SJSA1 (cell line): ENCODE data around the gene NDUFS4. TPM values are rescaled to one million over a fixed set of nuclear protein-coding genes. Genes with fewer than 3 reads are reported as not detected.
A peak's percentile ranks its signal among the peaks of the same experiment; 100 is the strongest.
"Not testable (repeated sequence)": the region's sequence is repeated elsewhere in the genome, so short reads cannot be mapped to it uniquely, and the experiment has no call there.

Experiments used
- DNase-seq, 2 experiments: peaks; one replicate each; pipeline ENCODE4 v3.0.0-alpha.2; 2015 to 2020; ENCODE audit warnings: low spot score in 2 of 2, low read depth in 1 of 2
- H3K27ac ChIP-seq: fragments of 250-450 bp; sonication (Bioruptor Pico); 2 replicates; pipeline ENCODE4 v1.5.1; 2020; ENCODE audit warnings: mild to moderate bottlenecking, moderate library complexity
- H3K27me3 ChIP-seq: fragments of 250-450 bp; sonication (Bioruptor Pico); replicated peaks from 2 replicates; pipeline ENCODE4 v1.5.1; 2020; ENCODE audit warnings: mild to moderate bottlenecking, moderate library complexity
- H3K36me3 ChIP-seq: fragments of 250-450 bp; sonication (Bioruptor Pico); 2 replicates; pipeline ENCODE4 v1.5.1; 2020; ENCODE audit warnings: mild to moderate bottlenecking
- H3K4me1 ChIP-seq: fragments of 250-450 bp; sonication (Bioruptor Pico); replicated peaks from 2 replicates; pipeline ENCODE4 v1.6.1; 2021; ENCODE audit warnings: mild to moderate bottlenecking
- H3K4me3 ChIP-seq: fragments of 250-450 bp; sonication (Bioruptor Pico); 2 replicates; pipeline ENCODE4 v1.5.1; 2020; ENCODE audit warnings: mild to moderate bottlenecking
- H3K9me3 ChIP-seq: fragments of 250-450 bp; sonication (Bioruptor Pico); replicated peaks from 2 replicates; pipeline ENCODE4 v1.5.1; 2020; ENCODE audit warnings: mild to moderate bottlenecking
- total RNA-seq: library from RNA; depleted of rRNA; stranded (reverse); fragments of >200 nt; shearing (Covaris generic); gene quantifications from 2 replicates; pipeline ENCODE4 v1.2.3, GENCODE V29; 2014

The NDUFS4 gene
- total RNA-seq, 1 experiment from 2014 or later = 182 TPM

DNA sequence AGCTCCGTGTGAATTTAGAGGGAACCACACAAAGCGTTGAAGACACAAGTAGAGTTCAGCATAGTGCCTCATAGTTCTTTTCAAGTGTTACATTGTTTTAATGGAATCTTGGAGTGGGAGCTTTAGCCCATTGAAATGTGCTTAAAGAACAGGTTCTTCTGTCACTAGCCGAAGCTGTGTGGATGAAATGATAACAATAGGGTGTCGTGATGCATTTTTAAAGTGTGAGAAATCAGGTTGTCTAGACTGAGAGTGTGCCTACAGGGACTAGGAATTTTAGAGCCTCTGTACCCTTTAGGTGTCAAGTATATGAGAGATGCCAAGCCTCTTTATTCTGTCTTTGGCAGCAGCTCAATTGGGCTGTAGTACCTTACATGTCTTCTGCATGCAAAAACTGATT, 83.0 kb downstream of the NDUFS4 start:
- no peak overlapping the region for H3K27ac ChIP-seq
- peaks cover 5% of the 10 kb centered on the region; the same call in 1 of the 2 replicates for H3K36me3 ChIP-seq
- H3K9me3 ChIP-seq = no peaks in the 10 kb centered on the region
- DNase-seq = no peak
- no peaks in the 10 kb centered on the region for H3K27me3 ChIP-seq
- H3K4me1 ChIP-seq = peaks cover 7% of the 10 kb centered on the region
- no peak overlapping the region for H3K4me3 ChIP-seq

DNA sequence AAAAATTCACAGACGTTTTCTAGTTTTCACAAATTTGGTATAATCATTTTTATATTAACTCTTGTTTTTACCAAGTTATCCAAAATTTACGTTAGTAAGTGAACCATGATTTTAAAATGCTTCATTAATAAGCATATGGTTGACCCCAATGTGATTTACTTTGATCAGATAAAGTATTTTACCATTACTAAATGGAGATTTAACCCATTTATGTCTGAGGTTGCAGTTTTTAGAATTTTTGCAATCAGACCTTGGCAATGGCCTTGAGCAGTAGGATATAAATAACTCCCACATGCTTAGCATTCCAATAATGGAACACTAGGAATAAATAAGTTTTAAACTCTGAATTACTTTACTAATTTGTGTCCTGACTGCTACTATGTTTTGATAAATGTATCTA, 84.6 kb downstream of the NDUFS4 start:
- Histone ChIP-seq H3K4me1 (peaks cover 7% of the 10 kb centered on the region), H3K36me3 (peaks cover 17% of the 10 kb centered on the region), H3K9me3 (no peaks in the 10 kb centered on the region), H3K27me3 (no peaks in the 10 kb centered on the region), H3K27ac (no peak overlapping the region), H3K4me3 (no peak overlapping the region)
- DNase-seq = no peak

DNA sequence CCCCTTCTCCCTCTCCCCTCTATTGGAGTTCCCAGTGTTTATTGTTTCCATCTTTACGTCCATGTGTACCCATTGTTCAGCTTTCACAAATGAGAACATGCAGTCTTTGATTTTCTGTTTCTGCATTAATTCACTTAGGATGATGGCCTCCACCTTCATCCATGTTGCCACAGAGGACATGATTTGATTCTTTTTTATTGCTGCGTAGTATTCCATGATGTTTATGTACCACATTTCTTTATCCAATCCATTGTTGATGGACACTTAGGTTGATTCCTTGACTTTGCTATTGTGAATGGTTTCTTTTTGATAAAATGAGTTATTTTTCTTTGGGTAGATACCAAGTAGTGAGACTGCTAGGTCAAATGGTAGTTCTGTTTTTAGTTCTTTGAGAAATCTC, 88.9 kb downstream of the NDUFS4 start:
- Histone ChIP-seq H3K27me3 (no peaks in the 10 kb centered on the region), H3K9me3 (no peaks in the 10 kb centered on the region), H3K36me3 (peaks cover 17% of the 10 kb centered on the region), H3K4me1 (no peaks in the 10 kb centered on the region), H3K4me3 (no peak overlapping the region), H3K27ac (no peak overlapping the region)
- no peak for DNase-seq

DNA sequence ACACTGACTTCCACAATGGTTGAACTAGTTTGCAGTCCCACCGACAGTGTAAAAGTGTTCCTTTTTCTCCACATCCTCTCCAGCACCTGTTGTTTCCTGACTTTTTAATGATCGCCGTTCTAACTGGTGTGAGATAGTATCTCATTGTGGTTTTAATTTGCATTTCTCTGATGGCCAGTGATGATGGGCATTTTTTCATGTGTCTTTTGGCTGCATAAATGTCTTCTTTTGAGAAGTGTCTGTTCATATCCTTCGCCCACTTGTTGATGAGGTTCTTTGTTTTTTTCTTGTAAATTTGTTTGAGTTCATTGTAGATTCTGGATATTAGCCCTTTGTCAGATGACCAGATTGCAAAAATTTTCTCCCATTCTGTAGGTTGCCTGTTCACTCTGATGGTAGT, 100.1 kb downstream of the NDUFS4 start:
- DNase-seq, H3K27me3 ChIP-seq, H3K36me3 ChIP-seq, H3K4me3 ChIP-seq, H3K27ac ChIP-seq, H3K9me3 ChIP-seq, H3K4me1 ChIP-seq: not testable (repeated sequence)

DNA sequence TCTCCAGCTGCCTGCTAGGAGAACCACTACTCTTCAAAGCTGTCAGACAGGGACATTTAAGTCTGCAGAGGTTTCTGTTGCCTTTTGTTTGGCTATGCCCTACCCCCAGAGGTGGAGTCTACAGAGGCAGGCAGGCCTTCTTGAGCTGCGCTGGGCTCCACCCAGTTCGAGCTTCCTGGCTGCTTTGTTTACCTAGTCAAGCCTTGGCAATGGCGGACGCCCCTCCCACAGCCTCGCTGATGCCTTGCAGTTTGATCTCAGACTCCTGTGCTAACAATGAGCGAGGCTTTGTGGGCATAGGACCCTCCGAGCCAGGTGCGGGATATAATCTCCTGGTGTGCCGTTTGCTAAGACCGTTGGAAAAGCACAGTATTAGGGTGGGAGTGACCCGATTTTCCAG, 104.9 kb downstream of the NDUFS4 start:
- H3K27me3 ChIP-seq, H3K9me3 ChIP-seq, H3K27ac ChIP-seq, H3K4me3 ChIP-seq, H3K4me1 ChIP-seq, H3K36me3 ChIP-seq, DNase-seq: not testable (repeated sequence)

DNA sequence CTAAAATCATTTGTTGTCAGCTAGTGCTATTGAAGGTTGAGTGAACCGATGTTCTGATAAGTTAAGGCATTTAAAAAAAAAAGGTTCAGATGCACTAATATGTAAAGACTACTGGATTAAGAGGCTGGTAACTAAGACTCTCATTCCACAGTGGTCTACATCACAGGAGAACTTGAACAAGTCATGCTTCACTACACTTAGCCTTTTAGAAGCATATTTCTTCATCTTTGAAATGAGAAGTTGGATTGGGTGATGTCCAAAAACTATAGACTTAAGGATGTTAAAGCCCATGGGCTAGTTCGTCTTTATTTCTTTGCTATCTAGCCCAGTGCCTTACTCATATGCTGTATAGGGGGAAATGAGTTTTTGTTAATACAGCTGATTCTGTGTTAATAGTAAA, 107.2 kb downstream of the NDUFS4 start:
- Histone ChIP-seq H3K4me1 (no peaks in the 10 kb centered on the region), H3K27me3 (no peaks in the 10 kb centered on the region)
- no peak for DNase-seq

DNA sequence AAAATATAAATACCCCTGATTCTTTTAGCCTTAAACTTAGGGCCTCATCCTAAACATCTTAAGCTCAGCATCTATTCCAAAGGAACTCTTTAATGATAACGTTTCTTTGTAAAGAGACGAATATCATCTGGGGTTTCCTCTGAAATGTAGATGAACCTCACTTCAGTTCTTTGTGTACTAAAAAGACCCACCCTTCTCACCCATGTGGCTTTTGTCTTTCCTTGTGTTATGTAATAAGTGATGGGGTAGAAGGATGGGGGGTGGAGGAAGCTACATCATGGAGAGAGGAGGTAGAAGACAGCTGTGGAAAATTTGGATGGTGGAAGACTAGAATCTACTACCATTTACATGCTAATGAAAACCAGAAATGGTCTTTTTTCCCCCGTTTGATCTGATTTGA, 111.0 kb downstream of the NDUFS4 start:
- Histone ChIP-seq H3K27ac (no peak overlapping the region), H3K27me3 (no peaks in the 10 kb centered on the region), H3K9me3 (no peaks in the 10 kb centered on the region), H3K4me3 (no peak overlapping the region), H3K36me3 (0 out of 2 replicates have a peak, but pooled peaks cover under 1% of the 10 kb centered on the region), H3K4me1 (no peaks in the 10 kb centered on the region)
- no peak for DNase-seq

More for the DNA sequence above, 107.2 kb downstream of the NDUFS4 start:
- Histone ChIP-seq H3K27ac (no peak overlapping the region), H3K36me3 (0 out of 2 replicates have a peak, but pooled peaks cover 2% of the 10 kb centered on the region), H3K9me3 (no peaks in the 10 kb centered on the region), H3K4me3 (no peak overlapping the region)

DNA sequence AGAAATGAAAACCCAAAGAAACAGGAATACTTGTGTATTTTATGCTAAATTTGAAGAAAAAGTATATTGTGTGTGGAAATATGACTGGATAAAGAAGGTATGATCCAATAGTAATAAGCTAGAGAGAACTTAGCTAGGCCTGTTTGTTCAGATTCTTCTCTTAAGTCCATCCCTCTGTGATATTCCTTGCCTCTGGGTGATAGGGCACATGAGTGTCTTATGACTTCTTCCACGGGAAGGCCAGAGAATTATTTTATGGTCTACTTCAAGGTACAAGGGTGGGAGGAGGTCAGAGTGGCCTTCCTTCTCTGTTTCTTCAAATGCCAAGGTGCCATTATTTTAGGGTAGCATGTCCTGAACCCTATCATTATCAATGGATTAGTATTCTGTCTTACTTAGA, 113.7 kb downstream of the NDUFS4 start:
- Histone ChIP-seq H3K9me3 (no peaks in the 10 kb centered on the region), H3K27ac (no peak overlapping the region), H3K36me3 (no peaks in the 10 kb centered on the region), H3K4me1 (no peaks in the 10 kb centered on the region), H3K27me3 (no peaks in the 10 kb centered on the region), H3K4me3 (no peak overlapping the region)
- DNase-seq = no peak

DNA sequence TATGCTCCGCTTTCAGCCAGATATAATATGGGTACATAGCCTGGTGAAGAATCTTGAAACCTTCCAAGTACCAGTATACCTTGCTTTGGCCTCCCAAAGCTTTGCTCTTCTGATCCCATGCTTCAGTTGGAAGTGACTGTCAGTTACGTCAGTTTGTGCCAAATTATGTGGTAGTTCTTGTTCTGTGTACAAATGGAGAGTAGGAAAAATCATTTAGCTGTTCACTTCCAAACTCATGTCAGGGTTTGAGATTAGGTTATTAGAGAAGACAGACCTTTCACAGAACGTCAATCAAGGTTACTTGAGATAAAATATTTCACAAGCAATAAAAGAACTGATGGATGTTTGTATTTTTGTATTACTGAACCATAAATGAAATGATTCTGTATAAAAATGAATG, 117.2 kb downstream of the NDUFS4 start:
- Histone ChIP-seq H3K4me3 (no peak overlapping the region), H3K36me3 (no peaks in the 10 kb centered on the region), H3K4me1 (no peaks in the 10 kb centered on the region), H3K9me3 (no peaks in the 10 kb centered on the region), H3K27me3 (no peaks in the 10 kb centered on the region), H3K27ac (no peak overlapping the region)
- DNase-seq = no peak

DNA sequence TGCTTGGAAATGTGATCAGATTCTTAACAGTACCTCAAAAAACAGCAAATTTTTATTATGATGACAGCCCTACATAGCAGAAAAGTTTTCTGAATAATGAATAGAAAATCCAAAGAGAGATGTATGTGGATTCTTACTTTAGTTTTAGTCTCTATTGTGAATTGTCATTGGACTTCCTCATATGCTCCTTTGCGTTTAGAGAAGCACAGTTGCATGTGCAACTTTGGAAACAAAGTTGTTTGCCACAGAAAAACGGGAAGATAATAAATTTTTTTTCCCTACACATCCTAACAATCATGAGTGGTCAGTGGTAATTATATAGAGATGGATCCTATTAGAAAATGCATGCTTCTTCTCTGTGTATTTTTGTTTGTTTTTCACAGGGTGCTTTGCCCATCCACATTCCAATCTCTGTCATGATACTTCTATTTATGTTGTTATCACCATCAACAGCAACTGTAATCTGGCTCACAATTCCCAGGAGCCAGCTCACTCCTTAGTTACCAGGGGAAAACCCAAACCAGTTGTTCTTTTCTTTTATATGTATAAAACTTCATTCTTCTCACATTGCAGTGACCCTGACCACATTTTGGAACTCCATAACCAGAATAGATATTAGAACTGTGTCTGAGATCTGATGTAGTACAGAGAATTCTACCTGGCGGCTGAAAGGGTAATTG, 118.7 kb downstream of the NDUFS4 start:
- Histone ChIP-seq H3K36me3 (peaks cover 6% of the 10 kb centered on the region; the same call in 1 of the 2 replicates), H3K4me1 (no peaks in the 10 kb centered on the region), H3K27ac (peak overlapping the region; percentile 22; the same call in 1 of the 2 replicates), H3K9me3 (no peaks in the 10 kb centered on the region), H3K27me3 (no peaks in the 10 kb centered on the region), H3K4me3 (no peak overlapping the region)
- peak in 1 of 2 experiments; percentile 26 for DNase-seq

DNA sequence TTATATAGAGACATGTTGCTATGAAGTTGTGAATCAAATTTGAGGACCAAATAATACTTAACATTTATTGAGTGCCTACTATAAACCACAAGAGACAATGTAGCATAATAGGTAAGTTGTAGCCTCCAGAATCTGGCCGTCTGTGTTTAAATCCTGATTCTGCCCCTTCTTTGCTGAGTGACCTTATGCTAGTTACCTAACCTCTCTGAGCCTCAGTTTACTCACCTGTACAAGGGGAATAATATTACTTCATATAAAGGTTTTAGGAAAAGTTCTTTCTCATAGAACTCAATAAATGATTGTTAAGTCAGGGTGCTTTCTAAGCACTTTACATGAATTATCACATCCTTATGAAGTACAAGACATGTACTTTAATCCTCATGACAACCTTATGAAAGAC, 120.6 kb downstream of the NDUFS4 start:
- peaks cover 6% of the 10 kb centered on the region; the same call in 1 of the 2 replicates for H3K36me3 ChIP-seq
- DNase-seq = no peak
- no peaks in the 10 kb centered on the region for H3K4me1 ChIP-seq
- no peaks in the 10 kb centered on the region for H3K9me3 ChIP-seq
- H3K27ac ChIP-seq = no peak overlapping the region
- no peaks in the 10 kb centered on the region for H3K27me3 ChIP-seq
- H3K4me3 ChIP-seq = no peak overlapping the region

DNA sequence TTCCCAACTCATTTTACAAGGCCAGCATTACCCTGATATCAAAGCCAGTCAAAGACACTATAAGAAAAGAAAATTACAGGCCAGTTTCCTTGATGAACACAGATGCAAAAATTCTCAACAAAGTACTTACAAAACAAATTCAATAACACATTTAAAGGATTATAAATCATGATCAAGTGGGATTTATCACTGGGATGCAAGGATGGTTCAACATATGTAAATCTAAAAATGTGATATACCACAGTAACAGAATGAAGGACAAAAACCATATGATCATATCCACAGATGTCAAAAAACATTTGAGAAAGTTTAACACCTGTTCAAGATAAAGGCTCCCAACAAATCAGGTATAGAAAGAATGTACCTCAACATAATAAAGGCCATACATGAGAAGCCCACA, 130.6 kb downstream of the NDUFS4 start:
- H3K4me3 ChIP-seq = no peak overlapping the region
- H3K4me1 ChIP-seq = no peaks in the 10 kb centered on the region
- DNase-seq = no peak
- H3K27me3 ChIP-seq = no peaks in the 10 kb centered on the region
- H3K36me3 ChIP-seq = no peaks in the 10 kb centered on the region
- no peaks in the 10 kb centered on the region; the same call in none of the 2 replicates for H3K9me3 ChIP-seq
- H3K27ac ChIP-seq = no peak overlapping the region

DNA sequence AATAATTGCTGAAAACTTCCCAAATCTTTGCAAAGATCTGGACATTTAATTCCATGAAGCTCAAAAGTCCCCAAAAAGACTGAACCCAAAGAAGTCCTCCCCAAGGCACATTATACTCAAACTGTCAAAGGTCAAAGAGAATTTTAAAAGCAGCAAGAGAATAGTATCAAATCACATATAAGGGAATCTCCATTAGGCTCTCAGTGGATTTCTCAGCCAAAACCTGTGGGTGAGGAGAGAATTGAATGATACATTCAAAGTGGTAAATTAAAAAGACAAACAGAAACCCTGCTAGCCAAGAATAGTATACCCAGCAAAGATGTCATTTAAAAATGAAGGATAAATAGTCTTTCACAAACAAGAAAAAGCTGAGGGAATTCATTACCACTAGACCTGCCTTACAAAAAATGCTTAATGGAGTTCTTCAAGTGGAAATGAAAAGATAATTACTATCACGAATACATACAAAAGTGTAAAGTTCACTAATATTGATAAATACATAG, 134.1 kb downstream of the NDUFS4 start:
- Histone ChIP-seq H3K4me1 (no peaks in the 10 kb centered on the region), H3K36me3 (no peaks in the 10 kb centered on the region), H3K9me3 (no peaks in the 10 kb centered on the region; the same call in none of the 2 replicates), H3K27ac (no peak overlapping the region), H3K4me3 (no peak overlapping the region), H3K27me3 (no peaks in the 10 kb centered on the region)
- DNase-seq = no peak

DNA sequence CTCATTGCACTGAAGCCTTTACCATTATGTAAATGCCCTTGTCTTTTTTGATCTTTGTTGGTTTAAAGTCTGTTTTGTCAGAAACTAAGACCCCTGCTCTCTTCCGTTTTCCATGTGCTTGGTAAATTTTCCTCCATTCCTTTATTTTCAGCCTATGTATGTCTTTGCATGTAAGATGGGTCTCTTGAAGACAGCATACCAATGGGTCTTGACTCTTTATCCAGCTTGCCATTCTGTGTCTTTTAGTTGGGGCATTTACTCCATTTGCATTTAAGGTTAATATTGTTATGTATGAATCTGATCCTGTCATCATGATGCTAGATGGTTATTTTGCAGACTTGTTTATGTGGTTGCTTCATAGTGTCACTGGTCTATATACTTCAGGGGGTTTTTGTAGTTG, 150.0 kb downstream of the NDUFS4 start:
- H3K9me3 ChIP-seq = peaks cover 14% of the 10 kb centered on the region
- H3K27me3 ChIP-seq, H3K4me1 ChIP-seq, H3K36me3 ChIP-seq, H3K4me3 ChIP-seq, H3K27ac ChIP-seq, DNase-seq: not testable (repeated sequence)

DNA sequence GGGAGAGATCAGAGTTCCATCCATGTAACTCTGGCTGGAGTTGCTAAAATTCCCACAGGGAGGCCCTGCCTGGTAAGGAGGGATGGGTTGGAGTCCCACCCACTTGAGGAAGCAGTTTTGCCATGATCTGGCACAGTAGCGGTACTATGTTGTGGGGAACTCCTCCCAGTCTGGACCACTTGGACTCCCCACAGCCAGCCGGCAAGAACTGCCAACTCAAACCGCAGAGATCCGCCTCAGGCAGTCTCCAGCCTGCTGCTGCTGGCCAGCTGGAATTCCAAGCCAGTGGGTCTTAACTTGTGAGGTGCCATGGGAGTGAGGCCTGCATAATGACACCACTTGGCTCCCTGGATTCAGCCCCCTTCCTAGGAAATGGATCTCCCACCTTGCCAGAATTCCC, 151.9 kb downstream of the NDUFS4 start:
- Histone ChIP-seq H3K27ac (no peak overlapping the region), H3K36me3 (no peaks in the 10 kb centered on the region), H3K4me3 (no peak overlapping the region), H3K27me3 (no peaks in the 10 kb centered on the region), H3K4me1 (peaks cover 9% of the 10 kb centered on the region; the same call in 1 of the 2 replicates), H3K9me3 (peaks cover 14% of the 10 kb centered on the region)
- no peak for DNase-seq
